BE2C (cell line): ENCODE data around the gene GNG12.

Source experiments
- DNase-seq: peaks from one replicate; pipeline ENCODE4 v3.0.0-alpha.2; 2020
- H3K27me3 ChIP-seq: fragments of 250-450 bp; sonication (Bioruptor Pico); 2 replicates; pipeline ENCODE4 v1.5.1; 2020; ENCODE audit warnings: mild to moderate bottlenecking
- H3K36me3 ChIP-seq: fragments of 250-450 bp; sonication (Bioruptor Pico); 2 replicates; pipeline ENCODE4 v1.5.1; 2020; ENCODE audit warnings: mild to moderate bottlenecking
- H3K4me1 ChIP-seq: fragments of 250-450 bp; sonication (Bioruptor Pico); 2 replicates; pipeline ENCODE4 v1.5.1; 2020
- H3K4me3 ChIP-seq: 2 replicates; pipeline ENCODE4 v1.5.1; 2011; ENCODE audit warnings: low read depth, low read length
- H3K9me3 ChIP-seq: fragments of 250-450 bp; sonication (Bioruptor Pico); 2 replicates; pipeline ENCODE4 v1.5.1; 2020
- CTCF ChIP-seq: IDR thresholded peaks from 2 replicates; pipeline ENCODE4 v1.5.1; 2012; ENCODE audit warnings: mild to moderate bottlenecking, low read depth, low read length

Gene GNG12

DNA sequence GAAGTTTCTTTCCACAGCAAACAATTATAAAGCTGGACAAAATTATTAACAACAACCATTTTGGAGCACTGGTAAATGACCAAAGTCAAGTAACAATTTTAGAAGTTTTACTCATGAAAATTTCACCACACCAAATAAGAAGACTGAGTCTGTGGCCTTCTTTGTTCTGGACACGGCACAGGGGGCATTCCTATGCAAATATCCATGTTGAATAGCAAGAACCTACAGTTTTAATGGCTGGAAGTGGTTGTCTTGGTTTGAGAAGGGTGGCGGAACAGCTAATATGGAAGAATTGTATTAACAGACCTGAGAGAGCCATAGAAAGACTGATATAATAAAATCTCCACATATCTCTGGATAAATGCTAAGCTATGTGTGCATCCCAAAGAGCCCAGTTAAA, 177.7 kb downstream of the GNG12 start:
- Histone ChIP-seq H3K4me1 (no peaks in the 10 kb centered on the region), H3K4me3 (no peak overlapping the region), H3K9me3 (no peaks in the 10 kb centered on the region), H3K27me3 (no peaks in the 10 kb centered on the region), H3K36me3 (no peaks in the 10 kb centered on the region)
- no peak for TF ChIP-seq CTCF
- no peak for DNase-seq

DNA sequence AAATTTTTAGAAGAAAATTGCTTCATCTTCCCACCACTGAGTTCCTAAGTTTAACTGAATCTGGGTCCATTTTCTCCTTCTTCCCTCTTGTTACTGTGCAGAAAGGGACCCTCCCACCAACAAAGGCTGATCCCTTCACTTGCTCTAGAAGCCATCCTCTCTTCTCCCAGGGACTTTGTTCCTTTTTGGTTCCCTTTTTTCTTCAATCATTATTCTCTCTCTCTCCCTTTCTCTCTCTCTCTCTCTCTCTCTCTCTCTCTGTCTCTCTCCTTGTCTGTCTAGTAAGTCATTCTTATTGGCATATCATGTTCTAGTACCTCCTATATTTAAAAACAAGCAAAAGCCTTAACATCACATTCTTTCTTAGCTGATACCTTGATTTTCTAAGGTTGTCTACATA, 180.0 kb downstream of the GNG12 start:
- TF ChIP-seq CTCF = no peak

GRCh38 chr1:67652800-67653199, 180.5 kb downstream of the GNG12 start:
- Histone ChIP-seq H3K27me3 (no peaks in the 10 kb centered on the region), H3K9me3 (no peaks in the 10 kb centered on the region), H3K36me3 (no peaks in the 10 kb centered on the region), H3K4me1 (no peaks in the 10 kb centered on the region; the same call in 1 of the 2 replicates), H3K4me3 (no peak overlapping the region)
- TF ChIP-seq CTCF = no peak
- no peak for DNase-seq

More for the DNA sequence above, 180.0 kb downstream of the GNG12 start:
- H3K4me3 ChIP-seq = no peak overlapping the region
- DNase-seq = no peak
- no peaks in the 10 kb centered on the region for H3K27me3 ChIP-seq
- no peaks in the 10 kb centered on the region for H3K4me1 ChIP-seq
- H3K36me3 ChIP-seq = no peaks in the 10 kb centered on the region
- no peaks in the 10 kb centered on the region for H3K9me3 ChIP-seq
